IPS-20b (cell line): Measurements from ENCODE around the gene FOXP1.

Experiments
- H3K27ac ChIP-seq: one replicate; pipeline ENCODE4 v1.5.1; 2013; ENCODE audit warnings: low read length
- H3K27me3 ChIP-seq: 2 replicates; pipeline ENCODE4 v1.6.1; 2013; ENCODE audit warnings: mild to moderate bottlenecking, low read length, inconsistent platforms; ENCODE audit not compliant: insufficient read depth
- H3K36me3 ChIP-seq: 2 replicates; pipeline ENCODE4 v1.6.1; 2013; ENCODE audit warnings: low read depth, mild to moderate bottlenecking, inconsistent platforms, low read length, moderate library complexity; ENCODE audit not compliant: insufficient read depth
- H3K4me1 ChIP-seq: 2 replicates; pipeline ENCODE4 v1.6.1; 2013; ENCODE audit warnings: mild to moderate bottlenecking, control low read depth, inconsistent platforms, low read length, moderate library complexity; ENCODE audit not compliant: insufficient read depth
- H3K4me3 ChIP-seq: 2 replicates; pipeline ENCODE4 v1.5.1; 2013; ENCODE audit warnings: mild to moderate bottlenecking, low read length, inconsistent platforms
- H3K9ac ChIP-seq: 2 replicates; pipeline ENCODE4 v1.6.1; 2013; ENCODE audit warnings: low read depth, mild to moderate bottlenecking, inconsistent platforms, low read length, moderate library complexity
- H3K9me3 ChIP-seq: 2 replicates; pipeline ENCODE4 v1.6.1; 2013; ENCODE audit warnings: mild to moderate bottlenecking, low read depth, low read length, inconsistent platforms; ENCODE audit not compliant: insufficient read depth

FOXP1 gene

DNA sequence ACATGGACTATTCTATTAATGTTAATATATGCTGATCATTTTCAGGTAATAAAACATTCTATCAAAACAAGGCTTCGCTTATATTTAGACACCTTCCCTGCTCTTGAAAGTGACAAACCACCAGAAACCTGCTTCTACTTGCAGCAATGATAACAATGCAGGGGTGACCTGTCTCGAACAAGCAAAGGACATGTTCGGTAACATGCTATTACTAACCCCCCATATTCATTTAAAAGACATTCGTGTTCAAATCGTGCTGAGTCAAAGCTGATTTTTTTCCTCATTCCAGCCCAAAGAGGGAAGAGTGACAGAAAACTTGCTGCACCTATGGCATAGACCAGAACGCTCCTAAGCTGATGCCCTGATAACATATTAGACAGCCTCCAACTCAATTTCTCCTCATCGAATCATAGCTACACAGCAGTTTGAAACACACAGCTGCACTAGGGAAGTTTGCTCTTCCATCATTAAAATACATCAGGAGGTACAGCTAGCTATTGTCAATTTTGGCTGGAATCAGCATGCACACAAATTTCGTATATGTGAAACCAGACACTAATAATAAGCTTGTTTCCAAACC lies 341.5 kb downstream of the FOXP1 start:
- H3K4me3 ChIP-seq = no peak overlapping the region
- no peaks in the 10 kb centered on the region for H3K9me3 ChIP-seq
- peaks cover 61% of the 10 kb centered on the region for H3K4me1 ChIP-seq
- H3K27me3 ChIP-seq = no peaks in the 10 kb centered on the region
- no peak overlapping the region for H3K27ac ChIP-seq
- no peaks in the 10 kb centered on the region for H3K36me3 ChIP-seq
- H3K9ac ChIP-seq = no peak overlapping the region

DNA sequence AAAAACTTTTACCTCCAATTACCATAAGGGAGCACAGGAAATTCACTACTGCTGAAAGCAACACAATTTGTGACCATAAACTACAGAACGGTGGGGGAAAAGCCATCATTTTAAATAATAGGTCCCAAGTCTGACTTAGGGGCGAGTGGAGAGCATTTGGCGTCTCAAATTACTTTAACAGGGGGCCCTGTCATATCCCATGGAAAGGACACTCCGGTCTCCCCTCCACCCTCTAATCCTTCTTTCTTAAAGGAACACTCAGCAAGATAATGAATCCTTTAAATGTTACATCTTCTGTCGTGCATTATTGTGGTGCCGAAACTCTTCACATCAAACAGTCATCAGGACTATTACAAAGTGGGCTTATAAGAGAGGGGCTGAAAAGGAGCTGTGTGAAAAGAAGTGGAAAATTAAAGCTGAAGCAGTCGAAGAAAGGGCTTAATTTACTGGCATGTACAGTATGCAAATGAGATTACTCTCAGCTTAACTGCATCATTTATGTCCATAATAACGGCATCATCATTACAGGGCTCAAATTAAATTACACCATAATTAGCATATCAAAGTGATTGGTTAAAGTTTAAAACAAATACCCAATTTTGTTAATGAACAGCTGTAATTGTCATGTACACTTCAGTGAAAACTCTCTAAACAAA lies 342.2 kb downstream of the FOXP1 start:
- Histone ChIP-seq H3K36me3 (no peaks in the 10 kb centered on the region), H3K27me3 (no peaks in the 10 kb centered on the region), H3K4me3 (no peak overlapping the region), H3K4me1 (peaks cover 56% of the 10 kb centered on the region), H3K27ac (no peak overlapping the region), H3K9me3 (no peaks in the 10 kb centered on the region), H3K9ac (no peak overlapping the region)

DNA sequence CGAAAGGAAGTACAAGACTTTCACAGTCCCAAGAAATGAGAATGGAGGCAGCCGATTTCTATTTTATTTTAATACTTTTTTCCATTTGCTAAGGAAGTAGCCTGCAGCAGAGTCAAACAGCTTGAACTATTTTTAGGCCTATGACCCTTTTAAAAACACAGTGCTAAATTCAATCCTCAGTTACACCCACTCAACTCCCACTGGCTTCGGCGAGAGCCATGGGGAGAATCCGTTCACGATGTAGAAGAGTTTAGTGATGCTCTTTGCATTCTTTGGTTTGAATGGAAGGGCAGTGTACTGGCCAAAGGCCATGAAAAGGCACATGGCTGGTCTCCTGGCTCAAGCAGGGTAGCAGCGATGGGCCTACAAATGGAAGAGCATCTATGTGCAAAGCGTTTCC lies 343.5 kb downstream of the FOXP1 start:
- no peaks in the 10 kb centered on the region for H3K36me3 ChIP-seq
- no peaks in the 10 kb centered on the region for H3K27me3 ChIP-seq
- H3K27ac ChIP-seq = no peak overlapping the region
- no peaks in the 10 kb centered on the region for H3K9me3 ChIP-seq
- H3K4me3 ChIP-seq = no peak overlapping the region
- peaks cover 43% of the 10 kb centered on the region for H3K4me1 ChIP-seq
- no peak overlapping the region for H3K9ac ChIP-seq

DNA sequence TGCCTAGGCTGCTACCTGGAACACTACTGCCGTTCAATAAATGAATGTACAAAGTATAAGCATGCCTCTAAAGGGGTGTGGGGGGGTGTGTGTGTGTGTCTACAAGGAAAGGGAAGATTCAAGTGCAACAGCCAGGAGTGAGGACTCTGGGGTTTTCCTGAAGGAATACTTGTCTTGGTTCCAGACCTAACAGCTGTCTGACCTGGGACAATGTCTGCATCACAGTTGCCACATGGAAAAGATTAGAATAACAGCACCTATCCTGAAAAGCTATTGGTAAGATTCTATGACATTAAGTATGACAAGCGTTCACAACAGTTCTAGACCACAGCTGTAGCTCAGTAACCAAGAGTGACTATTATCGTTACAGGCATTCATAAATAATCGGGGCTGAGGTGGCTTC lies 345.2 kb downstream of the FOXP1 start:
- H3K4me1 ChIP-seq = peaks cover 26% of the 10 kb centered on the region
- H3K36me3 ChIP-seq = no peaks in the 10 kb centered on the region
- no peak overlapping the region; the same call in 1 of the 2 replicates for H3K9ac ChIP-seq
- H3K9me3 ChIP-seq = no peaks in the 10 kb centered on the region
- H3K27me3 ChIP-seq = no peaks in the 10 kb centered on the region
- H3K27ac ChIP-seq = no peak overlapping the region
- no peak overlapping the region for H3K4me3 ChIP-seq

DNA sequence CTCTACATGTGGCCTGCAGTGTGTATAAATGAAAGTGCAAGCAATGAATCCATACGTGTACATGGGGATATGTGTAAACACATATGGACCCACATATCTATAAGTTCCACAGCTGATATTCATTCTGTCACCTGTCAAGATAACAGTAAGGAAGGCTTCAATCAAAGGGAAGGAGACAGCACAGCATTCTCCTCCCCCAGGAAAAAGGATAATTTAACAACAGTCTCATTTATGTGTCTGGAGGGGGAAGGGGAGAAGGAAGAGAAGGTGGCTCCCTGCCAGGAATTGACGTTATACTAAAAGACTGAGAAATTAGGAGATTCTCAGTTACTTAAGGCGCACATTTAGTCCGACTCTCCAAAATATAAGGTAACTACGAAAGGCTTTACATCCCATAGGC lies 345.9 kb downstream of the FOXP1 start:
- no peak overlapping the region for H3K9ac ChIP-seq
- peaks cover 20% of the 10 kb centered on the region for H3K4me1 ChIP-seq
- H3K36me3 ChIP-seq = no peaks in the 10 kb centered on the region
- H3K9me3 ChIP-seq = no peaks in the 10 kb centered on the region
- H3K27ac ChIP-seq = no peak overlapping the region
- no peak overlapping the region for H3K4me3 ChIP-seq
- no peaks in the 10 kb centered on the region for H3K27me3 ChIP-seq

DNA sequence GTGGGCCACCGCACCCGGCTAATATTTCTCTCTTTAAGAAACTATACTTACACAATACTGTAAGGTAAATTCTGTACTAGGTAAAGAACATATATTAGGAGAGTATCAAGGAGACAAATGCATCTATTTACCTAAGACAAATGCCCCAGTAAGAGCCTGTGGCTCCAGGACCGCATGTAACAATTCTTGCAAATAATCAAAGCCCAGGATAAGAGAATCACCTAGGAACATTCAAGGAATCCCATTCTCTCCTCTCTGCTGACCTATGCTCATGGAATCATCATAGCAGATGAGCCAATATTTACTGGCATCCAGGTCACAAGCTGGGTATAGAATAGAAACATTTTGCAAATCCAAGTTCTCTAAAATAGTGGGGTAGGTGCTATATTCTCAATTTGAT lies 347.7 kb downstream of the FOXP1 start:
- Histone ChIP-seq H3K36me3 (no peaks in the 10 kb centered on the region), H3K9me3 (no peaks in the 10 kb centered on the region), H3K9ac (no peak overlapping the region), H3K4me3 (no peak overlapping the region), H3K27me3 (no peaks in the 10 kb centered on the region), H3K27ac (no peak overlapping the region), H3K4me1 (peaks cover 9% of the 10 kb centered on the region)

DNA sequence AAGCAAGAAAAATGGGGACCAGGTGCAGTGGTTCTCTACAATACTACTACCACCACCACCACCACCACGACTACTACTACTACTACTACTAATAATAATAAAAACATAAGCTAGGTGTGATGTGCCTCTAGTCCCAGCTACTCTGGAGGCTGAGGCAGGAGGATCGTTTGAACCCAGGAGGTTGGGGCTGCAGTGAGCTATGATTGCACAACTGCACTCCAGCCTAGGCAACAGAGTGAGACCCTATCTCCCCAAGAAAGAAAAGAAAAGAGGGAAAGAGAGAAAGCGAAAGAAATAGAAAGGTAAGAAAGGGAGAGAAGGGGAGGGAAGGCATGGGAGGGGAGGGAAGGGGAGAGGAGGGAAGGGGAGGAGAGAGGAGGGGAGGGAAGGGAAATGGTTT lies 350.6 kb downstream of the FOXP1 start:
- Histone ChIP-seq H3K27ac (no peak overlapping the region), H3K4me3 (no peak overlapping the region), H3K9ac (no peak overlapping the region), H3K36me3 (no peaks in the 10 kb centered on the region), H3K4me1 (peaks cover 26% of the 10 kb centered on the region), H3K27me3 (no peaks in the 10 kb centered on the region), H3K9me3 (no peaks in the 10 kb centered on the region)

DNA sequence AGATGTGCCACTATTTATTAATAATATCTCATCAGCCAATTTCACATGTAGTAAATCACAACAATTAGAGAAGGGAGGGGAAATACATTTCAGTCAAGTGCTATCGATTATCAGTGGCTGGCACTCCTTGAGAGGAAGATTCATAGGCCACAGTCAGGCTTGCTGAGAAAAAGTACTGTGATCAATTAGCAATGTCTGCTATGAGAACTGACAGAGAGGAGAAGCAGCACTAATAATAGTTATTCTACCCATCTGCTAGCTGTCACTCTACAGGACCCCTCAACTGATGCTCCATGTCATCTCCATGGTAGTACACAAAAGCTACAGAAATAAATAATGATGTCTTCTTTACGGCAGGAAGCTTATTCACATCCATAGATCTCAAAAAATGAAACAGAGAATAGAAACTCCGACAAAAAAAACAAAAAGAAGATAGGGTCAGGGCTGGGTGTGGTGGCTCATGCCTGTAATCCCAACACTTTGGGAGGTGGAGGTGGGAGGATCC lies 351.3 kb downstream of the FOXP1 start:
- Histone ChIP-seq H3K9ac (no peak overlapping the region), H3K27me3 (no peaks in the 10 kb centered on the region), H3K4me1 (peaks cover 23% of the 10 kb centered on the region), H3K27ac (no peak overlapping the region), H3K9me3 (no peaks in the 10 kb centered on the region), H3K36me3 (no peaks in the 10 kb centered on the region), H3K4me3 (no peak overlapping the region)

DNA sequence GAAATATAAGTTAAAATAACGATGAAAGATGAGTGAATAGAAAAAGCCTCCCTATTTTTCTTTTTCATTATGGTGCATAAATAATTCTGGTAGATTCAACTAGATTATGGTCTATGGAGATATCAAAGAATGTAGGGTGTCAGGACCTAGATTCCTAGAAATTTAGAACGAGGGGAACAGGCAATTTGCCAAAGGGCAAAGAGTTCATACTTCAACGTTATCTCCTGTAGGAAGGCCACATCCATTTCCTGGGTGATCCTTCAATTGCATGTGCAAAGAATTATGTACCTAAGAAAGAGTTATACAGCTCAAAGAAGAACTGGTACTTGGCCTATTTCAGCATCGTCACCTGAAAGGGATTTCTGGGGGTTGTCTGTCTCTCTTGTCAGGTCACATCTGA lies 351.8 kb downstream of the FOXP1 start:
- Histone ChIP-seq H3K9ac (no peak overlapping the region), H3K4me1 (peaks cover 23% of the 10 kb centered on the region), H3K4me3 (no peak overlapping the region), H3K27me3 (no peaks in the 10 kb centered on the region), H3K9me3 (no peaks in the 10 kb centered on the region), H3K27ac (no peak overlapping the region), H3K36me3 (no peaks in the 10 kb centered on the region)

DNA sequence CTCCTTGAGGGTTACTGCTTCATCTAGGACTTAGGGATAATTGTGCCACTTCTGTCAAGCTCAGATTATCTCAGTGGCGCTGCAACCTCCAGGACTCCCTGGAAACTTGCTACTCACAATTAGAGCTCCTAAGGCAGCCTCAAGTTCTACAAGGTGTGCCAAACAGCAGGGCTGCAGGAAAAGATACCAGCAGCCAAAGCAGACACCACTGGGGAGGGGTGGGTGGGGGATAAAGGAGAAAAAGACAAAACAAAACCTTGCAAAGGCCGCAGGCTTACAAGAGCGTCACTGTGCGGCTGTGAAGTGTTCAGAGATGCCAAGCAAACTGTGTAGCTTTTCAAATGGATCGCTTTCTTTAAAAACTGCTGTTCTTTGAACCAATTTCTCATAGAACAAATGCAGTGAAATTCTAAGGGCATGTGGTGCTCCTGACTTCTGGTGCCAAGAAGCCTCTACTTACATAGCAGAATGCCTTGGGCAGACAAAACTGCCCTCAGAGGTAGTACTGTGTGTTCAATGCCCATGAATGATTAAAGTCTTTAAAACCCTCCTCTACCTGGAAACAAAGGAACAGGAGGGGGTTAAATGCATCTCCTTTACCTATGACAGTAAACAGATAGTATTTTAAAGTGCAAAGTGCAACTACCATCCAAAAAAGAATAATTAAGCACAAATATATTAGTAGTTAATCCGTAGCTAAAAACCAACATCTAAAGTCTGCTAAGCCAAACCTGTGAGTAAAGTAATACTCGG lies 353.4 kb downstream of the FOXP1 start:
- peaks cover 23% of the 10 kb centered on the region for H3K4me1 ChIP-seq
- H3K27ac ChIP-seq = no peak overlapping the region
- no peaks in the 10 kb centered on the region for H3K9me3 ChIP-seq
- H3K9ac ChIP-seq = no peak overlapping the region
- no peaks in the 10 kb centered on the region for H3K36me3 ChIP-seq
- no peak overlapping the region for H3K4me3 ChIP-seq
- no peaks in the 10 kb centered on the region for H3K27me3 ChIP-seq

DNA sequence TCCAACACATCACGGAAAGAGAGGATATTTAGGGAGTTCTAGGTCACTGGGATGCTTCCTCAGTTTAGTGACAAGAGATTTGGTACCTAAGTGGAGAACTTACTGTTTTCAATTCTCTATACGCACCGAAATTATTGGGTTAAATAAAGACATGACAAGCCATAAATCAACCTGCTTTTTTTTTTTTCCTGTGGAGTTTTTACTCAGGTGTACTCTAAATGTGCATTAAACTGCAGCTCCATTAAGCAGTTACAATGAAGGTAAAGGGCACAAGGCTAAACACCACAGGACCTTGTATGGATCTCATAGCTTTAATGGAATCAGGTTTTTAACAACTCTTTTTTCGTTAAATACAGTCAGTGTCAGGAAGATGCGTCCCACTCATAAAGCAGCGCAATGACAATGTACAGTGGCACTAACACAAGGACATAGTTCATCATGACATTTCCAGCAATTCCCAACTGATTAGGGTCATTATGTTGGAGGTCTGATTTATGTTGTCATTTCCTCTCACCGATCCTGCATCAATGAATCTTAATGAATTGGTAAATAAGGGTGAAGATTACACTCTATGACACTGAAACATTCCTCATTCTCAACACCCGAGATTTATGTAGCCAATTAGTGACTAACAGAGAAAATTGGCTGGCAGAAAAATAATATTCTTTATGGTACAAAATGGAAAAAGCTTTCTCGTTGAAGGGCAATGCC lies 355.2 kb downstream of the FOXP1 start:
- Histone ChIP-seq H3K27me3 (no peaks in the 10 kb centered on the region), H3K36me3 (no peaks in the 10 kb centered on the region), H3K4me1 (peaks cover 23% of the 10 kb centered on the region), H3K27ac (no peak overlapping the region), H3K4me3 (no peak overlapping the region), H3K9me3 (no peaks in the 10 kb centered on the region), H3K9ac (no peak overlapping the region)
